Tibial nerve (tissue), 4 donors: ENCODE measurements around the gene ANAPC2. TPM values are rescaled to one million over a fixed set of nuclear protein-coding genes. Genes with fewer than 3 reads are reported as not detected.

Source experiments
- DNase-seq, 2 donors: peaks; one replicate each; pipeline ENCODE4 v3.0.0-alpha.2; 2019; ENCODE audit warnings: low spot score in 2 of 2
- H3K27ac ChIP-seq, 4 donors: fragments of 200-600 bp; sonication (generic) in 3 of 4; one replicate each; pipeline ENCODE4 v1.5.1; 2017 to 2019; ENCODE audit warnings: mild to moderate bottlenecking in 1 of 4
- H3K27me3 ChIP-seq, 2 donors: fragments of 200-600 bp; sonication (generic) in 1 of 2; one replicate each; pipeline versions ENCODE4 v1.5.1 to v1.6.0; 2017 to 2019
- H3K36me3 ChIP-seq, 3 donors: fragments of 200-600 bp; sonication (generic); one replicate each; pipeline ENCODE4 v1.5.1; 2018 to 2019
- H3K4me1 ChIP-seq, 4 donors: fragments of 200-600 bp; sonication (generic) in 3 of 4; one replicate each; pipeline ENCODE4 v1.5.1; 2017 to 2019
- H3K4me3 ChIP-seq, 4 donors: fragments of 200-600 bp; sonication (generic) in 3 of 4; one replicate each; pipeline ENCODE4 v1.5.1; 2017 to 2019; ENCODE audit warnings: mild to moderate bottlenecking in 1 of 4, moderate library complexity in 1 of 4
- H3K9me3 ChIP-seq, 4 donors: fragments of 200-600 bp; sonication (generic) in 3 of 4; one replicate each; pipeline ENCODE4 v1.5.1; 2017 to 2019
- CTCF ChIP-seq, 5 experiments: fragments of 200-600 bp in 3 of 5; fragments of 450-650 bp in 2 of 5; sonication (generic) in 3 of 5; IDR thresholded peaks; one replicate each; pipeline ENCODE4 v1.5.1; 2016 to 2019; ENCODE audit warnings: antibody characterized with exemption in 5 of 5, mild to moderate bottlenecking in 3 of 5, moderate library complexity in 2 of 5
- EP300 ChIP-seq, 2 donors: sonication (generic); formaldehyde crosslinking; IDR thresholded peaks; one replicate each; pipeline ENCODE4 v1.6.1; 2017; ENCODE audit warnings: antibody characterized with exemption in 2 of 2, mild to moderate bottlenecking in 1 of 2
- POLR2A ChIP-seq, 2 donors: fragments of 450-650 bp; IDR thresholded peaks; one replicate each; pipeline ENCODE4 v1.6.1; 2017; ENCODE audit warnings: antibody characterized with exemption in 2 of 2, mild to moderate bottlenecking in 2 of 2, moderate library complexity in 2 of 2
- WGBS, 2 donors: methylation state at CpG; one replicate each; pipeline ENCODE4 v1.1.5; 2018; 5-methylcytosine and 5-hydroxymethylcytosine counted together
- total RNA-seq, 4 donors: library from RNA; depleted of rRNA; stranded (reverse); fragments of >200 nt; gene quantifications; one replicate each; pipeline ENCODE4 v1.1.0, GENCODE V29; 2016

The ANAPC2 gene
- total RNA-seq, 4 donors from 2014 or later, result 41.6 to 73.0 (median 58.9) TPM

DNA sequence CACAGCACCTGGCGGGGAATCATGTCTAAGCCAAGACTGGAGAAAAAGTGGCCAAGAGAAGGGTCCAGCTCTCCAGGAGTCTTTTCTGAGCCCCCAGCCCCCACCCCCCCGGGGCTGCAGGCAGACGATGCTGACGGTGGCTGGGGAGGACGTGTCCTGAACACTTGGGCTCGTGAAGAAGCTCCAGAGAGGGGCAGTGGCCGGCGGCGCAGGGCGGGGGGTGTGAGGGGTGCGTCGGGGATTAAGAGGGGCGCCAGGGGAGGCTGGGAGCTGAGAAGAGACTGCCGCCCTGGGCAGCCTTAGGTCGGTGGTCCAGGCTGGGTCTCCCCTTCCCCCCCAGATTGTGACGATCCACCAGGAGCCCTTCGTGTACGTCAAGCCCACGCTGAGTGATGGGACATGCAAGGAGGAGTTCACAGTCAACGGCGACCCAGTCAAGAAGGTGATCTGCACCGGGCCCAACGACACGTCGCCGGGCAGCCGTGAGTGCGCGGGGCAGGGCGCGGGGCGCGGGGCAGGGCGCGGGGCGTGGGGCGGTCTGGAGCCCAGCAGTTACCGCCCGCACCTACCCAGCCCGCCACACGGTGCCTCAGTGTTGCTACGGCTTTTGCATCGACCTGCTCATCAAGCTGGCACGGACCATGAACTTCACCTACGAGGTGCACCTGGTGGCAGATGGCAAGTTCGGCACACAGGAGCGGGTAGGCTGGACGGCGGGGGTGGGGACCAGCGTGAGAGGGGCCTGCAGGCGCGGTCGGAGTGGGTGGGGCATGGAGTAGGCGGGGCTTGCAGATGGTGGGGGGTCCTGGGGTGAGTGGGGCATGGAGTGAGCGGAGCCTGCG is 27.4 kb downstream of the ANAPC2 start:
- H3K27me3 ChIP-seq, result peaks cover 2 to 100% of the 10 kb centered on the region in 2 donors
- H3K4me1 ChIP-seq, result peaks cover 0 to 42% (median 14%) of the 10 kb centered on the region in 4 donors
- DNase-seq, result no peak
- no peaks in the 10 kb centered on the region for H3K9me3 ChIP-seq
- H3K27ac ChIP-seq, result no peak overlapping the region
- 31 to 34% methylated on average over 30 to 44 of the region's 56 CpGs for WGBS, 2 donors
- H3K4me3 ChIP-seq, result no peak overlapping the region
- no peaks in the 10 kb centered on the region for H3K36me3 ChIP-seq
- TF ChIP-seq EP300 (IDR thresholded peaks at IDR 0.05) (no peak), CTCF (IDR thresholded peaks at IDR 0.05) (no peak), POLR2A (IDR thresholded peaks at IDR 0.05) (no peak)

DNA sequence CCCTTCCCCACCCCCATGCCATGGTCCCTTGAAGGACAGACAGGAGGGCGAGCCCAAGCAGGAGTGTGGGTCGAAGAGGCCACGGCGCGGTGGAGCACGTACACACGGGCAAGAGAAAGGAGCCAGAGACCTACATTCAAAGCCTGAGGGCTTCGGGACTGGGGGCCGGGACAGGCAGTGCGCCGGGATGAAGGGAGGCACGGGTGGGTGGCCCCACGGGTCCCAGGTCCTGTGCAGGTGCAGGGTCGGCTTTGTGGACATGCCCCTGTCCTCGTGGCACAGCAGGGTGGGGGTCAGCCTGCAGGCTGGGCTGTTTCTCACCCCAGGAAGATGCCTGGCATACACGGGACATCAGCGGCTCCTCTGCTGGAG is 28.3 kb downstream of the ANAPC2 start:
- peaks cover 0 to 42% (median 14%) of the 10 kb centered on the region in 4 donors for H3K4me1 ChIP-seq
- H3K27me3 ChIP-seq, result peaks cover 2 to 100% of the 10 kb centered on the region in 2 donors
- H3K9me3 ChIP-seq, result no peaks in the 10 kb centered on the region
- H3K4me3 ChIP-seq, result no peak overlapping the region
- no peak for DNase-seq
- no peak overlapping the region for H3K27ac ChIP-seq
- H3K36me3 ChIP-seq, result no peaks in the 10 kb centered on the region
- TF ChIP-seq EP300 (IDR thresholded peaks at IDR 0.05) (no peak), CTCF (IDR thresholded peaks at IDR 0.05) (no peak), POLR2A (IDR thresholded peaks at IDR 0.05) (no peak)
- 61 to 69% methylated on average over 12 to 15 of the region's 17 CpGs for WGBS, 2 donors

DNA sequence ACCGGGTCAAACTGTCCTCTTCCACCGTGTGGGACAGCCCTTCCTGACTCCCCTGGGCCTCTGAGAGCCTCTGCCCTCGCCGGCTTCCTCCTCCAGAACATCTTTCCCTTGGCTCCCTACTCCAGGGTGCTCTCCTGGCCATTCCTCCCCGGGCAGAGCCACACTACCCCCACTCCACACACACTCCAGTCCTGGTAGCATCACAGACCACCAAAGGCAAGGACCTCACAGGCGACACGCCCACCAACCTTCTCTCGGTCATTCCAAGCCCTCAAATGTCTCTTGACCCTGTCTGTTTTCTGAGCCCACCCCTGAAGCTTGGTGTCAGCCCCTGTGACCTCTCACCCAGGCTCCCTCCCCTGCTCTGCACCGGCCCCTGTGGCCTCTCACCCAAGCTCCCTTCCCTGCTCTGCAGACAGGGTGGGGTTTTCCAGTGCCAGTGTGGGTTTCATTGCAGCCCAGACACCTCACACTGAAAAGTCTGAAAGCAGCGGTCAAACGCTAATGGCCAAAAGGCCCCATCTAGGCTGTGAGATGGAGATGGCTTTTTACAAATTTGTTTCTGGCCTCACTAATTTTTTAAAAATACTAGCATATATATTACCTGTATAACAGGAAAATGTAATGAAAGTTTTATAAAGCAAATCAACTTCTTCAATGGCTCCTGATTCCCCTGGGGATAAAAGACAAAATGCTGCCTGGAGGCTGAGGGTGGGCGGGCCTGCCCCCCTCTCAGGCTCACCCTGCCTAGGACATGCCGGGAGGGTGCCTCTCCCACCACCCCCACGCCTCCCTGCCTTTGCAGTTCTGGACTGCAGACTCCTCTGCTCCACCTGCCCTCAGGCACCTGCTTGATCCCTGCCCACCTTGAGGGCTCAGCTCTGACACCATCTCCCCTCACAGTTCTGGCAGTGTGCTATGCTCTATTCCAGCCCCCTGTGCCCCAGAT is 29.0 kb downstream of the ANAPC2 start:
- H3K4me1 ChIP-seq, result peaks cover 0 to 42% (median 14%) of the 10 kb centered on the region in 4 donors
- WGBS, 2 donors, result 35% methylated on average over 14 of the region's 14 CpGs

DNA sequence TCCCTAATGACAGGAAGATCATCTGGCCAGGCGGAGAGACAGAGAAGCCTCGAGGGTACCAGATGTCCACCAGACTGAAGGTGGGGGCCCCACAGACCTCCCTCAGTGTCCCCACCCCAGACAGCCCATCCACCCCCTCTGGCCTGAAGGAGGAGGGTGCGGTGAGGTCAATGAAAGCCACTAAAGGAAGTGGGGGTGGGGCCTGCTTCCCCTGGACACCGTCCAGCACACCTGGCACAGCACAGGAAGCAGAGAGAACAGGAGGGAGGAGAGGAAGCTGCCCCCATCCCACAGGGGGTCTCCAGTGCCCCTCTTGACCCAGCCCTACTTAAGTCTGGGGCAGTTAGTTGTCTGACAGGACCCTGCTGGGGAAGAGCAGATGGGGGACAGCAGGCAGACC is 29.7 kb downstream of the ANAPC2 start:
- TF ChIP-seq POLR2A (IDR thresholded peaks at IDR 0.05) (no peak), CTCF (IDR thresholded peaks at IDR 0.05) (no peak), EP300 (IDR thresholded peaks at IDR 0.05) (no peak)
- no peak for DNase-seq
- Histone ChIP-seq H3K4me1 (peaks cover 0 to 40% (median 14%) of the 10 kb centered on the region in 4 donors), H3K27ac (no peak overlapping the region), H3K4me3 (no peak overlapping the region), H3K36me3 (no peaks in the 10 kb centered on the region), H3K9me3 (no peaks in the 10 kb centered on the region), H3K27me3 (peaks cover 2 to 92% of the 10 kb centered on the region in 2 donors)
- WGBS, 2 donors, result 23 to 36% methylated on average over 3 of the region's 4 CpGs

More for the DNA sequence above, 29.0 kb downstream of the ANAPC2 start:
- Histone ChIP-seq H3K36me3 (no peaks in the 10 kb centered on the region), H3K27ac (no peak overlapping the region), H3K4me3 (no peak overlapping the region), H3K9me3 (no peaks in the 10 kb centered on the region), H3K27me3 (peaks cover 2 to 100% of the 10 kb centered on the region in 2 donors)
- no peak for DNase-seq
- TF ChIP-seq CTCF (IDR thresholded peaks at IDR 0.05) (no peak), EP300 (IDR thresholded peaks at IDR 0.05) (no peak), POLR2A (IDR thresholded peaks at IDR 0.05) (no peak)
